Measurements from ENCODE around the gene HNRNPC.

HNRNPC gene

DNA sequence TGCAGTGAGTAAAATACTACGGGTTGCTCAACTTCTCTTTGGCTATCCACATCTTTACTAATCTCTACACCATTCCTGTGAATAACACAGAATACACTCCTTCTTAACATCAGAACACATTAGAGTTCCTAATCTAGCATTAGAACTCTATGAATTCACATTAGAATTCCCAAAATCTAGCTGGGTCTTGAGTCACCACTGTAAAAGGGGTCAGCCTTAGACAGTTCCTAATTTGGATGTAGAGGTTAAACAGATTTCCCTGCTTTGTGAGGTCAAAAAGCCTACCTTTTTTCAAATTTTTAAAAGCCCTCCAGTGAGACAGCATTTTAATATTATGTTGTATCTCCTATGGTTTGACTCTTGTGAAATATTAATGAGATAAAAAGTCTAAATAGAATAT lies 7.4 kb downstream of the HNRNPC start:
- no peak for DNase-seq
- H3K4me1 ChIP-seq = peaks cover 0 to 91% (median 62%) of the 10 kb centered on the region in 4 donors
- H3K36me3 ChIP-seq = peaks cover 20 to 57% (median 35%) of the 10 kb centered on the region in 3 donors
- H3K4me3 ChIP-seq = no peak overlapping the region
- H3K9me3 ChIP-seq = no peaks in the 10 kb centered on the region
- intact Hi-C loops (cut with DNase I; ENCODE audit: low total_unique reads) = no loop called here
- H3K27me3 ChIP-seq = no peaks in the 10 kb centered on the region
- TF ChIP-seq CTCF (IDR thresholded peaks at IDR 0.05) = no peak
- H3K27ac ChIP-seq = peak overlapping the region in 1 of 2 donors; percentile 7

- Histone ChIP-seq H3K27ac (no peak overlapping the region), H3K4me3 (no peak overlapping the region), H3K27me3 (no peaks in the 10 kb centered on the region), H3K9me3 (no peaks in the 10 kb centered on the region), H3K36me3 (peaks cover 14 to 58% (median 41%) of the 10 kb centered on the region in 3 donors), H3K4me1 (peaks cover 0 to 91% (median 54%) of the 10 kb centered on the region in 4 donors)
- intact Hi-C loops (cut with DNase I; ENCODE audit: low total_unique reads) = no loop called here
- DNase-seq = no peak
- no peak for TF ChIP-seq CTCF (IDR thresholded peaks at IDR 0.05)
Measured at GRCh38 chr14:21258889-21259787, 10.1 kb downstream of the HNRNPC start.

- no peak for TF ChIP-seq CTCF (IDR thresholded peaks at IDR 0.05)
- H3K27me3 ChIP-seq = no peaks in the 10 kb centered on the region
- H3K4me3 ChIP-seq = no peak overlapping the region
- peaks cover 13 to 62% (median 41%) of the 10 kb centered on the region in 3 donors for H3K36me3 ChIP-seq
- no peak overlapping the region for H3K27ac ChIP-seq
- no peaks in the 10 kb centered on the region for H3K9me3 ChIP-seq
- H3K4me1 ChIP-seq = peaks cover 0 to 89% (median 45%) of the 10 kb centered on the region in 4 donors
- intact Hi-C loops (cut with DNase I; ENCODE audit: low total_unique reads) = no loop called here
- no peak for DNase-seq
Measured at GRCh38 chr14:21258005-21258888, 11.0 kb downstream of the HNRNPC start.

DNA sequence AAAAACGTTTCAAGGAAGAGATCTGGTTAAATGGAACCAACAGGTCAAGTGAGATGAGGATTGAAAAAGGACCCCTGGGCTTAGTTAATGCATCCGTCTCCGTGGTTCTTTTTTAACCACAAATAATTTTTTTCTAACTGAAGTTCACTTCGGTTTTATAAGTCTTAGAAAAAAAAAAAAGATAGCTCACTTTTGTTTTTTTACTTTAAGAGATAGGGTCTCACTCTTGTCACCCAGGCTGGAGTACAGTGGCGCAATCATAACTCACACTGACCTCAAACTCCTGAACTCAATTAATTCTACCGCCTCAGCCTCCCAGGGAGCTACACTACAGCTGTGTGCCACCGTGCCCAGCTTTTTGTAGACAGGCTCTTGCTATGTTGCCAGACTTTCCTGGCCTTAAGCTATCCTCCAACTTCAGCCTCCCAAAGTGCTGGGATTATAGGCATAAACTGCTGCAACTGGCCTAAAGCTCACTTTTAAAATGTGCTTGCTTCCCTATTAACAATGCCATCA lies 11.8 kb downstream of the HNRNPC start:
- peaks cover 7 to 61% (median 41%) of the 10 kb centered on the region in 3 donors for H3K36me3 ChIP-seq
- peaks cover 0 to 82% (median 39%) of the 10 kb centered on the region in 4 donors for H3K4me1 ChIP-seq
- DNase-seq = no peak

More for the DNA sequence above, 11.8 kb downstream of the HNRNPC start:
- H3K27ac ChIP-seq = no peak overlapping the region
- intact Hi-C loops (cut with DNase I; ENCODE audit: low total_unique reads) = no loop called here
- H3K4me3 ChIP-seq = no peak overlapping the region
- no peaks in the 10 kb centered on the region for H3K27me3 ChIP-seq
- TF ChIP-seq CTCF (IDR thresholded peaks at IDR 0.05) = no peak
- no peaks in the 10 kb centered on the region for H3K9me3 ChIP-seq
